ENCODE measurements around the gene MTUS2.

- no peak for TF ChIP-seq EZH2 (IDR thresholded peaks at IDR 0.05; ENCODE audit: borderline replicate concordance, low read depth, low read length, severe bottlenecking)
- TF ChIP-seq, protein P1, sequence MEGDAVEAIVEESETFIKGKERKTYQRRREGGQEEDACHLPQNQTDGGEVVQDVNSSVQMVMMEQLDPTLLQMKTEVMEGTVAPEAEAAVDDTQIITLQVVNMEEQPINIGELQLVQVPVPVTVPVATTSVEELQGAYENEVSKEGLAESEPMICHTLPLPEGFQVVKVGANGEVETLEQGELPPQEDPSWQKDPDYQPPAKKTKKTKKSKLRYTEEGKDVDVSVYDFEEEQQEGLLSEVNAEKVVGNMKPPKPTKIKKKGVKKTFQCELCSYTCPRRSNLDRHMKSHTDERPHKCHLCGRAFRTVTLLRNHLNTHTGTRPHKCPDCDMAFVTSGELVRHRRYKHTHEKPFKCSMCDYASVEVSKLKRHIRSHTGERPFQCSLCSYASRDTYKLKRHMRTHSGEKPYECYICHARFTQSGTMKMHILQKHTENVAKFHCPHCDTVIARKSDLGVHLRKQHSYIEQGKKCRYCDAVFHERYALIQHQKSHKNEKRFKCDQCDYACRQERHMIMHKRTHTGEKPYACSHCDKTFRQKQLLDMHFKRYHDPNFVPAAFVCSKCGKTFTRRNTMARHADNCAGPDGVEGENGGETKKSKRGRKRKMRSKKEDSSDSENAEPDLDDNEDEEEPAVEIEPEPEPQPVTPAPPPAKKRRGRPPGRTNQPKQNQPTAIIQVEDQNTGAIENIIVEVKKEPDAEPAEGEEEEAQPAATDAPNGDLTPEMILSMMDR (IDR thresholded peaks at IDR 0.05; ENCODE audit: borderline replicate concordance, extremely low read depth, low read length, poor library complexity, severe bottlenecking) = no peak
Observed at GRCh38 chr13:29537736-29538651, 717.9 kb downstream of the MTUS2 start.

Data from DND-41 (cell line).